ENCODE data around the gene TEX29. TPM values are rescaled to one million over a fixed set of nuclear protein-coding genes. Genes with fewer than 3 reads are reported as not detected.

Gene TEX29
- total and polyA plus RNA-seq, 2 of the 4 experiments (the other 2 are of a cell fraction) = 0.46 TPM; not detected in 1

DNA sequence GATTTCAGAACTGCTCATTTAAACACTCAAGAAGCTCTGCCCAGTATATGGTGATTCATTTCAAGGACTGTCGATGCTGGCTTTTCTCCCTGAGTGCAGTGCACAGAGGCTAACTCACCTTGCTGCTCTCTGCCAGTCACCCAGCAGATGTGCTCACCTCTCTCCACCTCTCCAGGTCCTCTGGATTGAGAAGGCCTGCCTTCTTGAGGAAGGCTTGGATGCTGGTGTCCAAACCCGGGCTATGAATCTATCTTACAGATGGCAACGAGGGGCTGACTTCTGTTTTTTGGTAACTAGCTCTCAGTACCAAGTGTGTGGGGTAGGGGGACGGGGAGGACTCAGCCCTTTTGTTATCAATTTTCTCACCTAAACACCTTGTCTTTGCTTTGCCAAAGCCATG lies 47.6 kb downstream of the TEX29 start:
- H3K4me3 ChIP-seq (ENCODE audit: insufficient read depth, low read depth, low read length) = no peak overlapping the region
- no peaks in the 10 kb centered on the region for H3K9me1 ChIP-seq (ENCODE audit: insufficient read depth, low read length)
- no peak overlapping the region for H3K18ac ChIP-seq (ENCODE audit: low read depth, low read length)
- H3K27me3 ChIP-seq (ENCODE audit: control insufficient read depth, insufficient read depth, low read length) = peaks cover 6% of the 10 kb centered on the region; the same call in 1 of the 2 replicates
- H3K79me1 ChIP-seq (ENCODE audit: low read depth in 1 of 2, low read length in 2 of 2) = no peaks in the 10 kb centered on the region
- H3K4me1 ChIP-seq (ENCODE audit: control insufficient read depth, insufficient read depth, low read length) = peaks cover 3% of the 10 kb centered on the region; the same call in 1 of the 2 replicates
- no peak overlapping the region for H3K4me2 ChIP-seq (ENCODE audit: low read depth, low read length)
- H2BK15ac ChIP-seq (ENCODE audit: low read depth, low read length) = no peak overlapping the region
- no peak overlapping the region for H2BK5ac ChIP-seq (ENCODE audit: low read depth, low read length, poor library complexity, severe bottlenecking)
- H3K36me3 ChIP-seq (ENCODE audit: control insufficient read depth, insufficient read depth, low read length) = no peaks in the 10 kb centered on the region
- DNase-seq (no peak), ATAC-seq (ENCODE audit: low read depth) (no peak)
- H2BK120ac ChIP-seq (ENCODE audit: low read depth, low read length) = no peak overlapping the region
- ChIA-PET CTCF (interaction anchor here (1.0 kb wide), 1 partner anchor 60 kb away, joined by 3 read pairs; no protein-coding TSS in a partner anchor), POLR2A (ENCODE audit: unreplicated experiment) (no interaction called here)
- no peaks in the 10 kb centered on the region for H4K20me1 ChIP-seq (ENCODE audit: insufficient read depth, low read length)
- no peak overlapping the region for H3K9ac ChIP-seq (ENCODE audit: low read depth, low read length)
- BruUV-seq (replicated peaks) = no TSS peak
- in situ Hi-C loops (cut with MboI; ENCODE audit: low sequenced_read_pairs) (no loop called here), dilution Hi-C loops (cut with HindIII; ENCODE audit: low sequenced_read_pairs, unreplicated experiment) (no loop called here), intact Hi-C loops (cut with micrococcal nuclease) (no loop called here)
- no peak overlapping the region for H2AFZ ChIP-seq (replicated peaks; ENCODE audit: low read length, poor library complexity)
- TF ChIP-seq, protein P1, sequence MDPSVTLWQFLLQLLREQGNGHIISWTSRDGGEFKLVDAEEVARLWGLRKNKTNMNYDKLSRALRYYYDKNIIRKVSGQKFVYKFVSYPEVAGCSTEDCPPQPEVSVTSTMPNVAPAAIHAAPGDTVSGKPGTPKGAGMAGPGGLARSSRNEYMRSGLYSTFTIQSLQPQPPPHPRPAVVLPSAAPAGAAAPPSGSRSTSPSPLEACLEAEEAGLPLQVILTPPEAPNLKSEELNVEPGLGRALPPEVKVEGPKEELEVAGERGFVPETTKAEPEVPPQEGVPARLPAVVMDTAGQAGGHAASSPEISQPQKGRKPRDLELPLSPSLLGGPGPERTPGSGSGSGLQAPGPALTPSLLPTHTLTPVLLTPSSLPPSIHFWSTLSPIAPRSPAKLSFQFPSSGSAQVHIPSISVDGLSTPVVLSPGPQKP (IDR thresholded peaks at IDR 0.05; ENCODE audit: borderline replicate concordance, low read depth, low read length) = no peak
- TF ChIP-seq, protein P2, sequence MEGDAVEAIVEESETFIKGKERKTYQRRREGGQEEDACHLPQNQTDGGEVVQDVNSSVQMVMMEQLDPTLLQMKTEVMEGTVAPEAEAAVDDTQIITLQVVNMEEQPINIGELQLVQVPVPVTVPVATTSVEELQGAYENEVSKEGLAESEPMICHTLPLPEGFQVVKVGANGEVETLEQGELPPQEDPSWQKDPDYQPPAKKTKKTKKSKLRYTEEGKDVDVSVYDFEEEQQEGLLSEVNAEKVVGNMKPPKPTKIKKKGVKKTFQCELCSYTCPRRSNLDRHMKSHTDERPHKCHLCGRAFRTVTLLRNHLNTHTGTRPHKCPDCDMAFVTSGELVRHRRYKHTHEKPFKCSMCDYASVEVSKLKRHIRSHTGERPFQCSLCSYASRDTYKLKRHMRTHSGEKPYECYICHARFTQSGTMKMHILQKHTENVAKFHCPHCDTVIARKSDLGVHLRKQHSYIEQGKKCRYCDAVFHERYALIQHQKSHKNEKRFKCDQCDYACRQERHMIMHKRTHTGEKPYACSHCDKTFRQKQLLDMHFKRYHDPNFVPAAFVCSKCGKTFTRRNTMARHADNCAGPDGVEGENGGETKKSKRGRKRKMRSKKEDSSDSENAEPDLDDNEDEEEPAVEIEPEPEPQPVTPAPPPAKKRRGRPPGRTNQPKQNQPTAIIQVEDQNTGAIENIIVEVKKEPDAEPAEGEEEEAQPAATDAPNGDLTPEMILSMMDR (conservative IDR thresholded peaks at IDR 0.05; ENCODE audit: low read depth, low read length) = no peak
- TF ChIP-seq, protein P3, sequence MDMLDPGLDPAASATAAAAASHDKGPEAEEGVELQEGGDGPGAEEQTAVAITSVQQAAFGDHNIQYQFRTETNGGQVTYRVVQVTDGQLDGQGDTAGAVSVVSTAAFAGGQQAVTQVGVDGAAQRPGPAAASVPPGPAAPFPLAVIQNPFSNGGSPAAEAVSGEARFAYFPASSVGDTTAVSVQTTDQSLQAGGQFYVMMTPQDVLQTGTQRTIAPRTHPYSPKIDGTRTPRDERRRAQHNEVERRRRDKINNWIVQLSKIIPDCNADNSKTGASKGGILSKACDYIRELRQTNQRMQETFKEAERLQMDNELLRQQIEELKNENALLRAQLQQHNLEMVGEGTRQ (IDR thresholded peaks at IDR 0.05; ENCODE audit: low read depth, low read length) = no peak
- no peak for TF ChIP-seq MAZ (IDR thresholded peaks at IDR 0.05; ENCODE audit: borderline replicate concordance, low read depth, low read length)
- no peak for TF ChIP-seq RFX5 (IDR thresholded peaks at IDR 0.05; ENCODE audit: low read depth, low read length)
- no peak for TF ChIP-seq MAFK (IDR thresholded peaks at IDR 0.05; ENCODE audit: low read depth, low read length)
- TF ChIP-seq CHD1 (IDR thresholded peaks at IDR 0.05; ENCODE audit: low read depth, low read length) = no peak
- TF ChIP-seq FOS (IDR thresholded peaks at IDR 0.05; ENCODE audit: low read depth, low read length) = no peak
- H3K23ac ChIP-seq (ENCODE audit: low read depth, low read length) = no peak overlapping the region
- H3K56ac ChIP-seq (ENCODE audit: extremely low read depth, insufficient read depth, low read length) = no peak overlapping the region
- H2BK20ac ChIP-seq (ENCODE audit: low read depth, low read length) = no peak overlapping the region
- no peak overlapping the region for H4K5ac ChIP-seq (ENCODE audit: low read depth, low read length)
- no peak overlapping the region for H2AK9ac ChIP-seq (replicated peaks; ENCODE audit: low read depth, low read length, poor library complexity)
- no peak overlapping the region for H4K8ac ChIP-seq (ENCODE audit: low read depth in 2 of 2, low read length in 2 of 2)
- no peak overlapping the region for H3K4ac ChIP-seq (ENCODE audit: low read depth, low read length)
- H3K27ac ChIP-seq (ENCODE audit: insufficient read depth, low read length) = no peak overlapping the region
- no peak overlapping the region for H4K91ac ChIP-seq (ENCODE audit: insufficient read depth, low read depth, low read length)
- no peak overlapping the region for H2AK5ac ChIP-seq (ENCODE audit: low read depth, low read length)
- no peak overlapping the region for H3K14ac ChIP-seq (replicated peaks; ENCODE audit: low read depth, low read length)
- H3K9me3 ChIP-seq (ENCODE audit: control insufficient read depth, insufficient read depth, low read length) = no peaks in the 10 kb centered on the region
- no CpG with 5 or more reads among the region's 4 CpGs for WGBS, 2 experiments (ENCODE audit: extremely low coverage in 2 of 2, insufficient read length in 1 of 2)

Data from IMR-90 (cell line).